Keratinocyte (primary cell): ENCODE measurements around the gene MUC2. TPM values are rescaled to one million over a fixed set of nuclear protein-coding genes. Genes with fewer than 3 reads are reported as not detected.

Experiments used
- DNase-seq: peaks from one replicate; pipeline ENCODE4 v3.0.0-alpha.2; 2011; ENCODE audit warnings: low read depth, missing footprints, low spot score
- FAIRE-seq: peaks from 2 replicates; lab custom pipeline; 2011; peaks lifted over from hg19 to GRCh38; lab: Jason Lieb, UNC
- H2AFZ ChIP-seq: 2 replicates; pipeline ENCODE4 v1.6.0; 2012; ENCODE audit warnings: low read length, control low read depth, inconsistent platforms; ENCODE audit not compliant: control insufficient read depth
- H3K27ac ChIP-seq: 2 replicates; pipeline ENCODE4 v1.5.1; 2011; ENCODE audit warnings: low read length; ENCODE audit not compliant: control insufficient read depth, insufficient read depth
- H3K27me3 ChIP-seq: 3 replicates; pipeline ENCODE4 v1.6.0; 2011; ENCODE audit warnings: low read length; ENCODE audit not compliant: control insufficient read depth, insufficient read depth; ENCODE audit errors: extremely low read depth
- H3K36me3 ChIP-seq, 2 experiments: 2 replicates in 1 of 2; 3 replicates in 1 of 2; pipeline ENCODE4 v1.5.1; 2011; ENCODE audit warnings: low read length in 2 of 2, mild to moderate bottlenecking in 1 of 2; ENCODE audit not compliant: control insufficient read depth in 2 of 2, insufficient read depth in 2 of 2; ENCODE audit errors: extremely low read depth in 1 of 2
- H3K4me1 ChIP-seq: 3 replicates; pipeline ENCODE4 v1.5.1; 2011; ENCODE audit warnings: low read length; ENCODE audit not compliant: control insufficient read depth, insufficient read depth; ENCODE audit errors: extremely low read depth
- H3K4me2 ChIP-seq: 3 replicates; pipeline ENCODE4 v1.6.0; 2011; ENCODE audit warnings: low read depth, low read length; ENCODE audit not compliant: control insufficient read depth, insufficient read depth; ENCODE audit errors: extremely low read depth
- H3K4me3 ChIP-seq, 3 experiments: fragments of 200-600 bp in 1 of 3; sonication (generic) in 1 of 3; 2 replicates in 2 of 3; 3 replicates in 1 of 3; pipeline ENCODE4 v1.5.1; 2011 to 2016; ENCODE audit warnings: low read length in 3 of 3, mild to moderate bottlenecking in 3 of 3, control low read depth in 2 of 3, inconsistent platforms in 1 of 3, low read depth in 1 of 3, mixed read lengths in 1 of 3, mixed run types in 1 of 3, moderate library complexity in 1 of 3; ENCODE audit not compliant: control insufficient read depth in 2 of 3, insufficient read depth in 2 of 3; ENCODE audit errors: extremely low read depth in 1 of 3
- H3K79me2 ChIP-seq: 2 replicates; pipeline ENCODE4 v1.6.0; 2012; ENCODE audit warnings: low read length; ENCODE audit not compliant: control insufficient read depth, insufficient read depth
- H3K9ac ChIP-seq: 3 replicates; pipeline ENCODE4 v1.6.0; 2011; ENCODE audit warnings: low read length; ENCODE audit not compliant: control insufficient read depth, insufficient read depth; ENCODE audit errors: extremely low read depth
- H3K9me1 ChIP-seq: 3 replicates; pipeline ENCODE4 v1.6.0; 2011; ENCODE audit warnings: low read length; ENCODE audit not compliant: control insufficient read depth, insufficient read depth; ENCODE audit errors: extremely low read depth
- H3K9me3 ChIP-seq: 2 replicates; pipeline ENCODE4 v1.5.1; 2012; ENCODE audit warnings: low read depth, low read length; ENCODE audit not compliant: control insufficient read depth
- H4K20me1 ChIP-seq: 3 replicates; pipeline ENCODE4 v1.6.0; 2011; ENCODE audit warnings: low read length; ENCODE audit not compliant: control insufficient read depth, insufficient read depth; ENCODE audit errors: extremely low read depth
- EZH2 ChIP-seq: IDR thresholded peaks from one replicate; pipeline ENCODE4 v1.6.1; 2012; ENCODE audit warnings: inconsistent platforms, mild to moderate bottlenecking, low read length, moderate library complexity
- dilution Hi-C: fragments of 300-500 bp; cut with MboI; formaldehyde crosslinking; loops from one replicate; pipeline ENCODE4 v1.7.0; 2020; ENCODE audit warnings: low sequenced_read_pairs; ENCODE audit not compliant: extremely low pct_ligation_motif_present
- polyA plus RNA-seq, 5 experiments: library from polyadenylated mRNA; depleted of rRNA in 3 of 5; stranded (reverse) in 3 of 5; stranded (forward) in 1 of 5; unstranded in 1 of 5; fragments of >200 nt; gene quantifications; 1 replicate in 1 of 5; 2 replicates in 3 of 5; 3 replicates in 1 of 5; pipeline versions ENCODE4 v1.2.1 to v1.2.3, GENCODE V29; 2011 to 2012; ENCODE audit warnings: missing spikeins in 2 of 5, low read depth in 1 of 5, low replicate concordance in 1 of 5
- TF ChIP-seq, protein P1 (sequence below), 3 experiments: IDR thresholded peaks in 1 of 3; conservative IDR thresholded peaks in 1 of 3; optimal IDR thresholded peaks in 1 of 3; 2 replicates in 2 of 3; 3 replicates in 1 of 3; pipeline versions ENCODE3 to v1.5.1; 2011; ENCODE audit warnings: low read length in 3 of 3, mild to moderate bottlenecking in 3 of 3, moderate library complexity in 2 of 3, control low read depth in 1 of 3, inconsistent platforms in 1 of 3; ENCODE audit not compliant: insufficient read depth in 2 of 3; ENCODE audit errors: extremely low read depth in 1 of 3

Gene MUC2
- polyA plus RNA-seq, 1 donor (not counting 4 experiments of a cell fraction or from before 2014, with no cell fraction given), result not detected

DNA sequence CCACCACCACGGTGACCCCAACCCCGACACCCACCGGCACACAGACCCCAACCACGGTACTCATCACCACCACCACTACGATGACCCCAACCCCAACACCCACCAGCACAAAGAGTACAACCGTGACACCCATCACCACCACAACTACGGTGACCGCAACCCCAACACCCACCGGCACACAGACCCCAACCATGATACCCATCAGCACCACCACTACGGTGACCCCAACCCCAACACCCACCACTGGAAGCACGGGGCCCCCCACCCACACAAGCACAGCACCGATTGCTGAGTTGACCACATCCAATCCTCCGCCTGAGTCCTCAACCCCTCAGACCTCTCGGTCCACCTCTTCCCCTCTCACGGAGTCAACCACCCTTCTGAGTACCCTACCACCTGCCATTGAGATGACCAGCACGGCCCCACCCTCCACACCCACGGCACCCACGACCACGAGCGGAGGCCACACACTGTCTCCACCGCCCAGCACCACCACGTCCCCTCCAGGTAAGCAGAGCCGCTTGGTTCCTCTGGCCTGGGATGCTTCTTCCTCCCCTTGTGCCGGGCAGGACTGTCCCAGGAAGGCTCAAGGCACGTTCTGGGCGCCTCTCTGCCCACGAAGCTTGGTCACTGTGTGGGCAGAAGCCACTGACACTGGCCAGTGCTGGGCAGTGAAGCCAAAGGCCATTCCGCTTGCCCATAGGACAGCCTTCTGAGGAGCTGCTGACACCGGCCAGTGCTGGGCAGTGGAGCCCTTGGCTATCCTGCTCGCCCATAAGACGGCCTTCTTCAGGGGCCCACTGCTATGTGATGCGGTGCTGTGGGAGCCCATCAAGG lies 25.1 kb downstream of the MUC2 start:
- no peaks in the 10 kb centered on the region for H4K20me1 ChIP-seq
- no peak overlapping the region for H3K9ac ChIP-seq
- no peaks in the 10 kb centered on the region for H3K9me1 ChIP-seq
- H3K27me3 ChIP-seq, result no peaks in the 10 kb centered on the region
- H2AFZ ChIP-seq, result no peak overlapping the region
- no peaks in the 10 kb centered on the region for H3K36me3 ChIP-seq
- H3K27ac ChIP-seq, result no peak overlapping the region
- H3K4me2 ChIP-seq, result no peak overlapping the region
- H3K9me3 ChIP-seq, result peaks cover 15% of the 10 kb centered on the region
- DNase-seq, result no peak
- no peaks in the 10 kb centered on the region for H3K79me2 ChIP-seq
- H3K4me3 ChIP-seq, result no peak overlapping the region
- dilution Hi-C loops, result no loop called here
- H3K4me1 ChIP-seq, result no peaks in the 10 kb centered on the region
- no peak for TF ChIP-seq EZH2
- TF ChIP-seq, protein P1, sequence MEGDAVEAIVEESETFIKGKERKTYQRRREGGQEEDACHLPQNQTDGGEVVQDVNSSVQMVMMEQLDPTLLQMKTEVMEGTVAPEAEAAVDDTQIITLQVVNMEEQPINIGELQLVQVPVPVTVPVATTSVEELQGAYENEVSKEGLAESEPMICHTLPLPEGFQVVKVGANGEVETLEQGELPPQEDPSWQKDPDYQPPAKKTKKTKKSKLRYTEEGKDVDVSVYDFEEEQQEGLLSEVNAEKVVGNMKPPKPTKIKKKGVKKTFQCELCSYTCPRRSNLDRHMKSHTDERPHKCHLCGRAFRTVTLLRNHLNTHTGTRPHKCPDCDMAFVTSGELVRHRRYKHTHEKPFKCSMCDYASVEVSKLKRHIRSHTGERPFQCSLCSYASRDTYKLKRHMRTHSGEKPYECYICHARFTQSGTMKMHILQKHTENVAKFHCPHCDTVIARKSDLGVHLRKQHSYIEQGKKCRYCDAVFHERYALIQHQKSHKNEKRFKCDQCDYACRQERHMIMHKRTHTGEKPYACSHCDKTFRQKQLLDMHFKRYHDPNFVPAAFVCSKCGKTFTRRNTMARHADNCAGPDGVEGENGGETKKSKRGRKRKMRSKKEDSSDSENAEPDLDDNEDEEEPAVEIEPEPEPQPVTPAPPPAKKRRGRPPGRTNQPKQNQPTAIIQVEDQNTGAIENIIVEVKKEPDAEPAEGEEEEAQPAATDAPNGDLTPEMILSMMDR (optimal IDR thresholded peaks at IDR 0.05 in 1 of 3, IDR thresholded peaks at IDR 0.05 in 1 of 3, conservative IDR thresholded peaks at IDR 0.05 in 1 of 3; ENCODE audit: extremely low read depth in 1 of 3, insufficient read depth in 2 of 3, low read length in 3 of 3), result no peak
- FAIRE-seq, result no peak

DNA sequence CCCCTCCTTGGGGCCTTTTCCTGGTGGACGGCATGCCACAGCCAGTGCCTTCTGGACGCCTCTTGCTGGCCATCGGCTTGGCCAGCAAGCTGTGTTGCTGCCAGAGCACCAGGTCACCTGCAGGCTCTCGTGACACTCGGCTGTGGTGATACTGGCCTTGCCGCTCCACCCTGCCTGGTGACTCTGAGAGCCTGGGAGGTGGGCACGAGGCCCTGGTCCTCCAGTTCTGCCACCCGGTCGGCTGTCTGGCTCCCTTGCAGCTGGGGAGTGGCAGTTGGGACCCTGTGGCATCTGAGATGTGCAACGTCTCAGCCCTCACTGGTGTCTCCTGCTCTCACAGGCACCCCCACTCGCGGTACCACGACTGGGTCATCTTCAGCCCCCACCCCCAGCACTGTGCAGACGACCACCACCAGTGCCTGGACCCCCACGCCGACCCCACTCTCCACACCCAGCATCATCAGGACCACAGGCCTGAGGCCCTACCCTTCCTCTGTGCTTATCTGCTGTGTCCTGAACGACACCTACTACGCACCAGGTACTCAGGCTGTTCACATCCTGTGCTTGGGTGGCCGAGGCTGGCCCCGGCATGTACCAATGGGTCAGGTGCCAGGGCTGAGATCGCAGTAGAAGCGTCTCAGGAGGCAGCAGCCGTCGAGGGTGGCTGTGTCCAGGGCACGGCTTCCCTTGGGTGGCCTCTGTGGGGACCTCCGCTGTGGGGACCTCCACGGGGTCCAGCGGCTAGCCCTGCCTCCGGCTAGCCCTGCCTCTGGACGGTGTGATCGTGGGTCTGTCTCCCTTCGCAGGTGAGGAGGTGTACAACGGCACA lies 26.0 kb downstream of the MUC2 start:
- no peak overlapping the region for H3K27ac ChIP-seq
- H3K9me3 ChIP-seq, result peaks cover 15% of the 10 kb centered on the region
- H3K4me1 ChIP-seq, result no peaks in the 10 kb centered on the region
- FAIRE-seq (no peak), DNase-seq (no peak)
- no peaks in the 10 kb centered on the region for H4K20me1 ChIP-seq
- H2AFZ ChIP-seq, result no peak overlapping the region
- dilution Hi-C loops, result no loop called here
- H3K4me3 ChIP-seq, result no peak overlapping the region
- H3K9me1 ChIP-seq, result no peaks in the 10 kb centered on the region
- no peak overlapping the region for H3K9ac ChIP-seq
- no peak overlapping the region for H3K4me2 ChIP-seq
- TF ChIP-seq EZH2, result no peak
- TF ChIP-seq, protein P1 (optimal IDR thresholded peaks at IDR 0.05 in 1 of 3, IDR thresholded peaks at IDR 0.05 in 1 of 3, conservative IDR thresholded peaks at IDR 0.05 in 1 of 3; ENCODE audit: extremely low read depth in 1 of 3, insufficient read depth in 2 of 3, low read length in 3 of 3), result no peak
- no peaks in the 10 kb centered on the region for H3K27me3 ChIP-seq
- no peaks in the 10 kb centered on the region for H3K36me3 ChIP-seq
- no peaks in the 10 kb centered on the region for H3K79me2 ChIP-seq
